C1 segment of cervical spinal cord (tissue), 14 donors: ENCODE measurements around the gene CTSD.
"Not testable (repeated sequence)": the region's sequence is repeated elsewhere in the genome, so short reads cannot be mapped to it uniquely, and the experiment has no call there.

Experiments used
- DNase-seq, 14 donors: peaks; one replicate each; lab custom pipeline; 2025; lab: John Stamatoyannopoulos, UW

The CTSD gene

GRCh38 chr11:1763796-1764661, at the start of gene CTSD:
CTSD (minus strand) TSS chr11:1763927; CDS start chr11:1763859, 68 bp downstream.
- peak in 13 of 14 donors; percentile 56 to 95 (median 78) for DNase-seq

DNA sequence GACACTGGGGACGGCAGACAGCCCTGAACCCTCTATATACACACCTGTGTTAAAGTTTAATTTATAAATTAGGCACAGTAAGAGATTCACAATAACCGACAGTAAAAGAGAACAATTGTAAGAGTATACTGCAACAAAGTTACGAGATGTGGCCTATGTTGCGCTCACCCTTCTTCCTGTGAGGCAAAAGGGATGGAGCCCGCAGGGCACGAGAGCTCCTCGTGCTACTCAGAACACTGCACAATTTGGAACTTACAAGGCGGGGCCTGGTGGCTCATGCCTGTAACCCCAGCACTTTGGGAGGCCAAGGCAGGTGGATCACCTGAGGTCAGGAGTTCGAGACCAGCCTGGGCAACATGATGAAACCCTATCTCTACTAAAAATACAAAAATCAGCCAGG, 49.6 kb upstream of the CTSD start:
- DNase-seq = not testable (repeated sequence)

- DNase-seq = no peak
Measured at GRCh38 chr11:1812801-1813200, 49.1 kb upstream of the CTSD start.

DNA sequence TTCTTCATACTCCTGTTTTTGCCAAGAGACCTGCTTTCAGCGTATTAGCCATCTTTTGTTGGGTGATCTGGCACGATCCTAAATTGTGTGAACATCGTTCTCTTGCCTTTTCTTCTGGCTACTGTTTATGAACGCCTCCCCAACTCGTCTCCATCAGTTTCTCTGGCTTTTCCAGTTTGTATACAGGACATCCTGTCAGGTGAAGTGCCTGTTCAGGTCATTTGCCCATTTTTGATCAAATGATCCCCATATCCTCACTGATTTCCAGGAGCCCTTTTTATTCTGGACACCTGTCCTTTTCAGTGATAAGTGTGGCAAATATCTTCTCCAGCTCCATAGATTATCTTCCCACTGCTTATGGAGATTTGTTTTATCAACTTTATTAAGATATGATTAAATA, 48.5 kb upstream of the CTSD start:
- no peak for DNase-seq

- no peak for DNase-seq
Measured at GRCh38 chr11:1810761-1811160, 47.0 kb upstream of the CTSD start.

GRCh38 chr11:1807264-1807995, 43.7 kb upstream of the CTSD start:
- no peak for DNase-seq

GRCh38 chr11:1805525-1805924, 41.8 kb upstream of the CTSD start:
- no peak for DNase-seq

GRCh38 chr11:1803835-1804519, 40.2 kb upstream of the CTSD start:
- not testable (repeated sequence) for DNase-seq

- no peak for DNase-seq
Measured at GRCh38 chr11:1803246-1803645, 39.5 kb upstream of the CTSD start.

DNA sequence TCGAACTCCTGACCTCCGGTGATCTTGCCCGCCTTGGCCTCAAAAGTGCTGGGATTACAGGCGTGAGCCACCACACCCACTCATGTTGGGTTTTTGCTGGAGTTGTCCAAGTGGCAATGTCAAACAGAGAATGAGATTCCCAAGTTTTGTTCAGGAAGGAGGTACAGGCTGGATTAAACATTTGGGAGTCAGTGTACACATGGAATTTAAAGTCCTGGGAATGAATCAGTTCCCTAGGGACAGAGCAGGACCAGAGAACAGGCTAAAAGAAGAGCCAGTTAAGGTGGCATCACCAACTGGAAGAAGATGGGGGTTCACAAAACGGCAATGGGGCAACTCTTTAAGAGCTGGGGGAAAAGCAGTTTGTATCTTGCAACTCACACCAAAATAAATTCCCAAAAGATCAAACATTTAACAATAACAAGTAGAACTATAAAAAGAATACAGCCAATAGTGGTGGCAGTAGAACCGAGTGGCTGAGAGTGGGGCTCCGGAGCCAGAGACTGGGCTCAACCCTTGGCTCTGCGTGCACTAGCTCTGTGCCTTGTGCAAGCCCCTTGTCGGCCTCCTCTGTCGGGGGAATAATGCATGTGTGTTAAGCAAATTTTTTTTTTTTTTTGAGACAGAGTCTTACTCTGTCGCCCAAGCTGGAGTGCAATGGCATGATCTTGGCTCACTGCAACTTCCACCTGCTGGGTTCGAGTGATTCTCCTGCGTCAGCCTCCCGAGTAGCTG, 33.8 kb upstream of the CTSD start:
- DNase-seq = no peak

DNA sequence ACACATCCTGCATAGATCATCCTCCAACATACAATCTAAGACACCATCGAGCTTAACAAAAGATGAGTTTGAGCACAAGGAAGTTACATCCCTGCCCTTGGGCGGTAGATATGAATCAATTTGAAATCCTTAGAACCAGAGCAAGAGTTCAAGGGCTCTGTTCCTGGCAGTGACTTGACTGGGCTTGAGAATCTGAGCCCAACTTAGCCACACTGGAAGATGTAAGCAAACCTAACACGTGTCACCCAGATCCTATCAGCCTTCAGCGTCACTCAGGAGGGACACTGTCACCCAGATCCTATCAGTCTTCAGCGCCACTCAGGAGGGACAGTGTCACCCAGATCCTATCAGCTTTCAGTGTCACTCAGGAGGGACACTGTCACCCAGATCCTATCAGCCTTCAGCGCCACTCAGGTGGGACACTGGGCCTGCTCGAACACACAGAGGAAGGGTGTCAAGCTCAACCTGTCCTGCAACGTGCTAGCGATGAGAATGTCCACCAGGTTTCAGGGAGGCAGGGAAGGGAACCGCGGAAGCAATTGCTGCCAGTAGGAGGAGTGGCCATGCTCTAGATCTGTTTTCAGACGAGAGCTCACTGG, 32.8 kb upstream of the CTSD start:
- DNase-seq = no peak

- no peak for DNase-seq
Measured at GRCh38 chr11:1793081-1793480, 29.4 kb upstream of the CTSD start.

DNA sequence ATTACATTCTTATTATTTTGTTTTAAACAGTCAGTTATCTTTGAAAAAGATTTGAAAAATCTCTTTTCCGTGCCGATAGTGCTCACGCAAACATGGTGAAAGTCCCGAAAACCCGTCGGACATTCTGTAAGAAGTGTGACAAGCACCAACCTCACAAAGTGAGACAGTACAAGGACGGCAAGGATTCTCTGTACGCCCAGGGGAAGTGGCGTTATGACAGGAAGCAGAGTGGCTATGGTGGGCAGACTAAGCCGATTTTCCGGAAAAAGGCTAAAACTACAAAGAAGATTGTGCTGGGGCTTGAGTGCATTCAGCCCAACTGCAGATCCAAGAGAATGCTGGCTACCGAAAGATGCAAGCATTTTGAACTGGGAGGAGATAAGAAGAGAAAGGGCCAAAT, 28.7 kb upstream of the CTSD start:
- no peak for DNase-seq

GRCh38 chr11:1791912-1792311, 28.2 kb upstream of the CTSD start:
- no peak for DNase-seq

DNA sequence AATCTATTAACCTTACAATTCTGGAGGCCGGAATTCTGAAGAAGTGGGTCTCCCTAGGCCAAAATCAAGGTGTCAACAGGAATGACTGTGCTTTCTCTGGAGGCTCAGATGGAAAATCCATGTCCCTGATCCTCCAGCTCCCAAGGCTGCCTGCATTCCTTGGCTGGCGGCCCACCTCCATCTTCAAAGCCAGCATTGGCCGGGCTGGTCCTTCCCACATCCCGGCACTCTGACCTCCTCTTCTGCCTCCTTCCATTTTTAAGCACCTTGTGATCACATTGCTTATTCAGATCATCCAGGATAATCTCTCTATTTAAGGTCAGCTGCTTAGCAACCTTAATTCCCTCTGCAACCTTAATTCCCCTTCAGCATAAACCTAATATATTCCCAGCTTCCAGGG, 22.7 kb upstream of the CTSD start:
- no peak for DNase-seq

DNA sequence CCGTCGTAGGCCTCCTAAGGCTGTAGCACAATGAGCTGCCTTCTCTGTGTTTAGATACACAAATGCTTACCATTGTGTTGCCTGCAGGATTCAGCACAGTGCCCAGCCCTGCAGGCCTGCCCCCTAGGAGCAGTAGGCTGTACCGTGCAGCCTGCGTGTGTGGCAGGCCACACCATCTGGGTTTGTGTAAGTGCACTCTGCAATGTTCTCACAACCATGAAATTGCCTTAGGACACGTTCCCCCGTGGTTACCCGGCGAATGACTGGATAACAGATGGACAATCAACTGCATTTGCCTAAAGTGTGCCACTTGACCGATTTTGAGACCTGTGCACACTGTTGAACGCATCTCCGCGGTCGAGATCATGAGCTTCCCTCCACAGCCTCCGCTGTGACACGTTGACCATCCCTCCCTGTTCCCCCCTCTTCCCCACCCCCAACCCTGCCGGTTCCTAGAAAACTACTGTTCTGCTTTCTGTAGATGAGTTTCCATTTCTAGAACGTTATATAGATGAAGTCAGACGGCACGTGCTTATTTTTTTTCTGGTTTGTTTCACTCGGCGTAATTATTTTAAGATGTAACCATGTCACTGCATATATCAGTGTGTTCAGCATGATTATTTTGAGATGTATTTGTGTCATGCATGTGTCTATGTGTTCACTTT, 22.2 kb upstream of the CTSD start:
- DNase-seq = no peak

DNA sequence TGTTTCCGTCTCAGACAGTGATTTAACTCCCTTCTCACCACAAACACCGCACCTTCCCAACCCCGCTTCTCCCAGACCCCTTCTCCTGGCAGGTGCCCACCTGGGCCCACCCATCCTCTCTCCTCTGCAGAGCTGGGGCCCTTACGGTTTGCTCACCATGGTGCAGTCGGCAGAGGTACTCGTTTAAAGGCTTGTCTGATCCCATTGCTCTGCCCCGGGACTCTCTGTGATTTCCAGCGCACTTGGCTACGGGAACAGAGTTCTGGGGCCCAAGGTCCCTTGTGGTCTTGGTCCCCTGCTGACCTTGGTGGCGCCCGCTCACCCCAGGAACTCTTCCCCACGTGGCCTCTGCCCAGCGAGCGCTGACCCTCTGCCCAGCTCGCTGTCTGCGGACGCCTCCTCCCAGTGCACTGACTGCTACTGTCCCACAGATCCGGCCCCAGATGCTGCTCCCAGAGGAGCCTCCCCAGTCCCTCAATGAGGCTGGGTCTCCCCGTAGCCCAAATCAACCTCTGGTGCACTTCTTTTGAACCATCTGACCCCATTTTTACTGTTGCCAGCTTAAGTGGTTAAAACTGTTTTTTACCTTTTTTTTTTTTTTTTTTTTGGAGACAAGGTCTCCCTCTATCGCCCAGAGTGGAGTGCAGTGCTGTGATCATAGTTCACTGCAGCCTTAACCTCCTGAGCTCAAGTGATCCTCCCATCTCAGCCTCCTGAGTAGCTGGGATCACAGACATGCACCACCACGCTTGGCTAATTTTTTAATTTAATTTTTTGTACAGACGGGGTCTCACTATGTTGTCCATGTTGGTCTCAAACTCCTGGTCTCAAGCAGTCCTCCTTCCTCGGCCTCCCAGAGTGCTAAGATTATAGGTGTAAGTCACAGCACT, 21.3 kb upstream of the CTSD start:
- DNase-seq = no peak

GRCh38 chr11:1783725-1784529, 20.2 kb upstream of the CTSD start:
- DNase-seq = no peak
